GM19099 (cell line): ENCODE data around the gene KDM4B.

Experiments used
- POLR2A ChIP-seq: IDR thresholded peaks from 3 replicates; pipeline ENCODE4 v1.6.1; 2011; ENCODE audit warnings: low read depth; ENCODE audit not compliant: insufficient read length; ENCODE audit errors: extremely low read depth

KDM4B gene

DNA sequence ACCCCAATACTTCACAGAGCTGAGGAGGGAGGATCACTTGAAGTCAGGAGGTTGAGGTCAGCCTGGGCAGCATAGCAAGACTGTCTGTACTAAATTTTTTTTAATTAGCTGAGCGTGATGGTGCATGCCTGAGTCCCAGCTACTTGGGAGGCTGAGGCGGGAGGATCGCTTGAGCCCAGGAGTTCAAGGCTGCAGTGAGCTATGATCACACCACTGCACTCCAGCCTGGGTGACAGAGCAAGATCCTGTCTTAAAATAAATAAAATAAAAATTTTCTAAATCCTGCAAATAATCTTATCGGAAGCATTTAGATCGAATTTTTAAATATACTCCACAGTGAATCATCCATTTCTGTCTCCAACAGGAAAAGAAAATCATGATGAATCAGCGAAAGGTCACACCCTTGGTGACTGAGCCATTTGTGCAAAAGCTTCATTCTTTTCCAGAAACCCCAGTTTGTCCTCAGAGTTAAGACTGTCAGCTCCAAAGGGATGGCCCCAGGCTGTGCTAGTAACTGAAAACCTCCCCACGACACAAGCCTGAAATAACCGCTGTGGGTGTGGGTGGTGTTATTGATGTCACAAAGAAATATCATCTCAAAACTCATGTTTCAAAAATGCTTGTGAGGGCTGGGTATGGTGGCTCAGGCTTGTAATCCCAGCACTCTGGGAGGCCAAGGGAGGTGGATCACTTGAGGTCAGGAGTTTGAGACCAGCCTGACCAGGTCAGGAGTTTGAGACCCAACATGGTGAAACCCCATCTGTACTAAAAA is 204.1 kb downstream of the KDM4B start:
- no peak for TF ChIP-seq POLR2A

- no peak for TF ChIP-seq POLR2A
Measured at GRCh38 chr19:5173993-5174392, 205.1 kb downstream of the KDM4B start.

DNA sequence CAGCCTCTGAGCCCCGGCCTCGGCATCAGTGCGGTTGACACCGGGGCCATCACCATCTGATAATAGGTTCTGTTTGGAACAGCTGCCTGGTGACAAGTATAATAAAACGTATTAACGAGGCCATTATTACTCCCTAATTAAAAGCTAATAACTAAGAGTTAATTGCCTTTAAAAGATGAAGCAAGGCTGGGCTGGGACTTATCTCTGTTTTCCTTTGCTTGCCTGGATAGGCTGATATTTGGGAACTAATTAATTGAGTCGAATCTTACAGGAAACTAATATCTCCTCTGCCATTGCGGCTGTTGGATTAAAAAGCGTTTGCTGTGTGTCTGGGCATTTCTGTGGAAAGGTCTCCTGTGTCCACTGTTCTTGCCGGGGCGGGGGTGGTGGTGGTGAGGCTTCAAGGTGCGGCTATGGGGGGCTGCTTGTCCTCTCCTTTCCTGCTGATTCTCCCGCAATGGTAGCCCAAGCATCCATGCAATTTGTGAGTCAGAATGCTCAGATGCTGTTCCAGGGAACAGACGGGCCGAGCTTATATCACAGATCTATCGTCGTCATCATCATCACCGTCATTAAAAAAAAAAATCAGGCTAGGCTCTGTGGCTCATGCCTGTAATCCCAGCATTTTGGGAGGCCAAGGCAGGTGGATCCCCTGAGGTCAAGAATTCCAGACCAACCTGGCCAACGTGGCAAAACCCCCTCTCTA is 209.0 kb downstream of the KDM4B start:
- no peak for TF ChIP-seq POLR2A

DNA sequence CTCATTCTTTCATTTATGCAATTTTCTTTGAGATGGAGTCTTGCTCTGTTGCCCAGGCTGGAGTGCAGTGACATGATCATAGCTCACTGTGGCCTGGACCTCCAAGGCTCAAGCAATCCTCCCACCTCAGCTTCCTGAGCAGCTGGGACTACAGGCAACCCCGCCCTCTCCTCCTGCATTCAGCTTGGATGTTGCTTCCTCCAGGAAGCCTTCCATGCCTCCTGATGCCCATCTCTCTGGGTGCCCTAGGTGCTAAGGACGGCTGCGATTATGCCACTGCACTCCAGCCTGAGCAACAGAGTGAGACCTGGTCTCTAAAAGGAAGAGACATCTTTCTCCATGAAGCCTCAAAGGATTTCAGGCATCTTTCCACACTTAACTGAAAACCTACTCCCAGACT is 209.9 kb downstream of the KDM4B start:
- TF ChIP-seq POLR2A: no peak

- no peak for TF ChIP-seq POLR2A
Measured at GRCh38 chr19:5179256-5179655, 210.3 kb downstream of the KDM4B start.

- no peak for TF ChIP-seq POLR2A
Measured at GRCh38 chr19:5181329-5181728, 212.4 kb downstream of the KDM4B start.

DNA sequence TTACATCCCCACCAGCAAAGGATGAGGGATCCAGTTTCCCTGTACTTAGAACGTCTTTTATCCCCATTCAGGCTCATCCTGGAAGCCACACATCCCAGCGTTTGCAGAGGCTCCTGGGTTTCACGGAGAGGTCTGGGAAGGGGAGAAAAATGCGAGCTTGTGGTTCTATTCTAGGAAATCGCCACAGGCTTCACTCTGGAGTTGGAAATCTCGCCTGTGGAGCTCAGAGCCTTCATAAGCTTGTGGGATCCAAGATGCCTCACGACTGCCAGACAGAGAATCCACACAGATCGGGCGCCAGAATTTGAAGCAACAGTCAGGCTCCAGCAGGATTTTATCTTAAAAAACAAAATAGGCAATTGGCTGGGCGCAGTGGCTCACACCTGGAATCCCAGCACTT is 213.8 kb downstream of the KDM4B start:
- no peak for TF ChIP-seq POLR2A

- TF ChIP-seq POLR2A: no peak
Measured at GRCh38 chr19:5183616-5184015, 214.7 kb downstream of the KDM4B start.

GRCh38 chr19:5184930-5185329 is 216.0 kb downstream of the KDM4B start:
- TF ChIP-seq POLR2A: no peak

GRCh38 chr19:5186293-5187050 is 217.6 kb downstream of the KDM4B start:
- no peak for TF ChIP-seq POLR2A

DNA sequence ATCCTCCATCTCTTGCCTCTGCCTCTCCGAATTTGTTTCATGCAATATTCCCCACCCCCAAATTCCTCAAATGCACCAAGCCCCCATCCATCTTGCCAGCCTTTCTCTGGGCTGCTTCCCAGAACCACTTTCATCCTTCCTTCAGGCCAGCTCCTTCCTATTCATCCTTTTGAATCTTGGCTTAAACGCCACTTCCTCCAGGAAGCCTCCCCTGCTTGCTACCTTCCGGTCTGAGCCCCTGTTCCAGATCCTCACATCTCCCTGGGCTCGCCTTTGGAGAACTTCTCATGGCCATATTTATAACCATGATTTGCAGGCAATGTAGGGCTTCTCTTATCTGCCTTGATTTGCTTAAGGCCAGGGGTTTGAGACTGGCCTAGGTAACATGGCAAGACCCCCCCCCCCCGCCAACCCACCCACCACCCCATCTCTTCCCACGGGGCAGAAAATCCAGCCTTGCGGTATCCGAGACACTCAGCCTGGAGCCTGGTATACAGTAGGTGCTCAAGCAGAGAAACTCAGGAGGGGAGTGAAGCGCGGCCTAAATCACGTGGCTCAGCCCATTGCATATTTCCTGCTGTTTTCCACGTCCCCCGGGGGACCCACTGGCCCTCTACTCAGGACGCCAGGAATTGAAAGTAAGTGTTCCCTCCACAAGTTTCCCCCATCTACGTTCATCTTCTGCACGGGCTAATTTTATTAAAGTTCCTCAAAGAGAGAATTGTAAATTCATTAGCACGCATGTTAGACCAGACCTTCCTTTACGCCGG is 219.8 kb downstream of the KDM4B start:
- no peak for TF ChIP-seq POLR2A

GRCh38 chr19:5189318-5189607 is 220.3 kb downstream of the KDM4B start:
- no peak for TF ChIP-seq POLR2A

DNA sequence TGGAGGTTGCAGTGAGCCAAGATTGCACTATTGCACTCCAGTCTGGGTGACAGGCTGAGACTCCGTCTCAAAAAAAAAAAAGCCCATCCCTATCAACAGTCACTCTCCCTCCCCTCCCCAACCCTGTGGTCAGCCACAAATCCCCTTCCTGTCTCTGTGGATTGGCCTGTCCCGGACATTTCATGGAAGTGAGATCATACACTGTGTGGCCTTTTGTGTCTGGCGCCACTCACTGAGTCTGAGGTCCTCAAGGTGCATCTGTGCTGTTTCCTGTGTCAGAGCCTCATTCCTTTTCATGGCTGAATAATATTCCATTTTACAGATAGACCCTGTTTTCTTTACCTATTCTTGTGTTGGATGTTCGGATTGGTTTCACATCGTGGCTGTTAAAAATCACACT is 222.2 kb downstream of the KDM4B start:
- TF ChIP-seq POLR2A: no peak

DNA sequence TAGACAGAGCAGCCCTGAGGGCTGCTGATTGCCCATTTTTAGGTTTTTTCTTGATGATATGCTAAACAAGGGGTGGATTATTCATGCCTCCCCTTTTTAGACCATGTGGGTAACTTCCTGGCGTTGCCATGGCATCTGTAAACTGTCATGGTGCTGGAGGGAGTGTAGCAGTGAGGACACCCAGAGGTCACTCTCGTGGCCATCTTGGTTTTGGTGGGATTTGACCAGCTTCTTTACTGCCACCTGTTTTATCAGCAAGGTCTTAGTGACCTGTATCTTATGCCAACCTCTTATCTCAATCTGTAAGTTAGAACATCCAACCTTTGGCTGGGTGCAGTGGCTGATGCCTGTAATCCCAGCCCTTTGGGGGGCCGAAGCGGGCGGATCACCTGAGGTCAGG is 223.7 kb downstream of the KDM4B start:
- no peak for TF ChIP-seq POLR2A

DNA sequence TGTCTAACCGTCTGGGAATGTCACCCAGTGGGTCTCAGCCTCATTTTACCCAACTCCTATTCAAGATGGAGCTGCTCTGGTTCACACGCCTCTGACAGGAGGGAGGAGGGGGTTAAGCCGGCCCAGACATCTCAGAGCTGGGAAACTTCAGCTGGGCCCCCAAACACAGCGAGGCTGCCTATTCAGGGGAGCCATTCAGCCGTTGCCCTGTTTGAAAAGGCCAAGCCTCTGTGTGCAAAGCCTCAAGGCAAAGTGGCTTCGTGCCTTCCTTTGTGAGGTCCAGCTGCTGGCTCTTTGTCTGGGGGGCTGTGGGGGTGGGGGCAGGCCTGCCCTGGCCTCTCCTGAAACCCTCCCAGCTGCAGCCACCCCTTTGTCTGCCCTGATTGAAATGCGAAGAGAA is 224.3 kb downstream of the KDM4B start:
- TF ChIP-seq POLR2A: no peak

GRCh38 chr19:5194641-5195040 is 225.7 kb downstream of the KDM4B start:
- no peak for TF ChIP-seq POLR2A

DNA sequence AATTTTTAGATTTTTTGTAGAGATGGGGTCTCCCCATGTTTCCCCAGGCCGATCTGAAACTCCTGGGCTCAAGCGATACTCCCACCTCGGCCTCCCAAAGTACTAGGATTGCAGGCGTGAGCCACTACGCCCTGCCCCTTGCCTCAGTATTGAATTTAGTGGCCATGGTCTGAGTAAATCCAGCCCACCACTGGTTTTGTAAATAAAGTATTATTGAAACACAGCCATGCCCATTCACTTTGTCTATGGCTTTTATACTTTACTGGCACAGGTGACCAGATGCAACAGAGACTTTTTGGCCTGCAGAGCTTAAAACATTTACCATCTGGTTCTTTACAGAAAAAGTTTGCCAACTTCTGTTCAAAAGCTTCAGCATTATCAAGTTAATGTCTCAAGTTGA is 227.9 kb downstream of the KDM4B start:
- TF ChIP-seq POLR2A: no peak
